Measurements from ENCODE around the gene CTXND2.
"Not testable (repeated sequence)": the region's sequence is repeated elsewhere in the genome, so short reads cannot be mapped to it uniquely, and the experiment has no call there.

DNA sequence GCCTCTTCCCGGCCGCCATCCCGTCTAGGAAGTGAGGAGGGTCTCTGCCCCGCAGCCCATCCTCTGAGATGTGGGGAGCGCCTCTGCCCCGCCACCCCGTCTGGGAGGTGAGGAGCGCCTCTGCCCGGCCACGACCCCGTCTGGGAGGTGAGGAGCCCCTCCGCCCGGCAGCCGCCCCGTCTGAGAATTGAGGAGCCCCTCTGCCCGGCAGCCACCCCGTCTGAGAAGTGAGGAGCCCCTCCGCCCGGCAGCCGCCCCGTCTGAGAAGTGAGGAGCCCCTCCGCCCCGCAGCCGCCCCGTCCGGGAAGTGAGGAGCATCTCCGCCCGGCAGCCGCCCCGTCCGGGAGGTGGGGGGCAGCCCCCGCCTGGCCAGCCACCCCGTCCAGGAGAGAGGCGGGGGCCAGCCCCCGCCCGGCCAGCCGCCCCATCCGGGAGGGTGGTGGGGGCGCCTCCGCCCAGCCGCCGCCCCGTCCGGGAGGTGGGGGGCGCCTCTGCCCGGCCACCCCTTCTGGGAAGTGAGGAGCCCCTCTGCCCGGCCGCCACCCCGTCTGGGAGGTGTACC is 36.1 kb upstream of the CTXND2 start:
- TF ChIP-seq, protein P1, sequence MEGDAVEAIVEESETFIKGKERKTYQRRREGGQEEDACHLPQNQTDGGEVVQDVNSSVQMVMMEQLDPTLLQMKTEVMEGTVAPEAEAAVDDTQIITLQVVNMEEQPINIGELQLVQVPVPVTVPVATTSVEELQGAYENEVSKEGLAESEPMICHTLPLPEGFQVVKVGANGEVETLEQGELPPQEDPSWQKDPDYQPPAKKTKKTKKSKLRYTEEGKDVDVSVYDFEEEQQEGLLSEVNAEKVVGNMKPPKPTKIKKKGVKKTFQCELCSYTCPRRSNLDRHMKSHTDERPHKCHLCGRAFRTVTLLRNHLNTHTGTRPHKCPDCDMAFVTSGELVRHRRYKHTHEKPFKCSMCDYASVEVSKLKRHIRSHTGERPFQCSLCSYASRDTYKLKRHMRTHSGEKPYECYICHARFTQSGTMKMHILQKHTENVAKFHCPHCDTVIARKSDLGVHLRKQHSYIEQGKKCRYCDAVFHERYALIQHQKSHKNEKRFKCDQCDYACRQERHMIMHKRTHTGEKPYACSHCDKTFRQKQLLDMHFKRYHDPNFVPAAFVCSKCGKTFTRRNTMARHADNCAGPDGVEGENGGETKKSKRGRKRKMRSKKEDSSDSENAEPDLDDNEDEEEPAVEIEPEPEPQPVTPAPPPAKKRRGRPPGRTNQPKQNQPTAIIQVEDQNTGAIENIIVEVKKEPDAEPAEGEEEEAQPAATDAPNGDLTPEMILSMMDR (IDR thresholded peaks at IDR 0.05): not testable (repeated sequence)
- TF ChIP-seq POLR2A (IDR thresholded peaks at IDR 0.05): not testable (repeated sequence)

Data from esophagus squamous epithelium (tissue), 4 donors.